Measurements from ENCODE around the gene APBB1. TPM values are rescaled to one million over a fixed set of nuclear protein-coding genes. Genes with fewer than 3 reads are reported as not detected.

APBB1 gene
- total RNA-seq, 1 donor from 2014 or later: 57.7 TPM

- no peak overlapping the region for H3K4me3 Mint-ChIP-seq (ENCODE audit: unreplicated experiment)
- no peak for TF ChIP-seq CTCF (IDR thresholded peaks at IDR 0.05)
- peaks cover 20% of the 10 kb centered on the region for H3K36me3 Mint-ChIP-seq (ENCODE audit: unreplicated experiment)
- no peak for DNase-seq (ENCODE audit: extremely low spot score, unreplicated experiment)
- no peaks in the 10 kb centered on the region for H3K4me1 Mint-ChIP-seq (ENCODE audit: unreplicated experiment)
- no peak overlapping the region for H3K27ac Mint-ChIP-seq (ENCODE audit: unreplicated experiment)
- no peaks in the 10 kb centered on the region for H3K9me3 Mint-ChIP-seq (ENCODE audit: unreplicated experiment)
- no peaks in the 10 kb centered on the region for H3K27me3 Mint-ChIP-seq (ENCODE audit: unreplicated experiment)
Measured at GRCh38 chr11:6404342-6405051, 14.4 kb downstream of the APBB1 start.

- Mint-ChIP-seq H3K27ac (ENCODE audit: unreplicated experiment) (no peak overlapping the region), H3K27me3 (ENCODE audit: unreplicated experiment) (no peaks in the 10 kb centered on the region), H3K36me3 (ENCODE audit: unreplicated experiment) (peaks cover 23% of the 10 kb centered on the region), H3K9me3 (ENCODE audit: unreplicated experiment) (no peaks in the 10 kb centered on the region), H3K4me1 (ENCODE audit: unreplicated experiment) (no peaks in the 10 kb centered on the region), H3K4me3 (ENCODE audit: unreplicated experiment) (no peak overlapping the region)
- no peak for TF ChIP-seq CTCF (IDR thresholded peaks at IDR 0.05)
- DNase-seq (ENCODE audit: extremely low spot score, unreplicated experiment): no peak
Measured at GRCh38 chr11:6403539-6403938, 15.4 kb downstream of the APBB1 start.

- Mint-ChIP-seq H3K27ac (ENCODE audit: unreplicated experiment) (no peak overlapping the region), H3K36me3 (ENCODE audit: unreplicated experiment) (peaks cover 27% of the 10 kb centered on the region), H3K9me3 (ENCODE audit: unreplicated experiment) (no peaks in the 10 kb centered on the region), H3K4me3 (ENCODE audit: unreplicated experiment) (no peak overlapping the region), H3K4me1 (ENCODE audit: unreplicated experiment) (no peaks in the 10 kb centered on the region), H3K27me3 (ENCODE audit: unreplicated experiment) (no peaks in the 10 kb centered on the region)
- no peak for DNase-seq (ENCODE audit: extremely low spot score, unreplicated experiment)
- no peak for TF ChIP-seq CTCF (IDR thresholded peaks at IDR 0.05)
Measured at GRCh38 chr11:6402561-6402981, 16.3 kb downstream of the APBB1 start.

- Mint-ChIP-seq H3K4me1 (ENCODE audit: unreplicated experiment) (no peaks in the 10 kb centered on the region), H3K9me3 (ENCODE audit: unreplicated experiment) (no peaks in the 10 kb centered on the region), H3K27ac (ENCODE audit: unreplicated experiment) (no peak overlapping the region), H3K36me3 (ENCODE audit: unreplicated experiment) (peaks cover 27% of the 10 kb centered on the region), H3K27me3 (ENCODE audit: unreplicated experiment) (no peaks in the 10 kb centered on the region), H3K4me3 (ENCODE audit: unreplicated experiment) (no peak overlapping the region)
- DNase-seq (ENCODE audit: extremely low spot score, unreplicated experiment): no peak
- no peak for TF ChIP-seq CTCF (IDR thresholded peaks at IDR 0.05)
Measured at GRCh38 chr11:6402061-6402470, 16.8 kb downstream of the APBB1 start.

- no peak for TF ChIP-seq CTCF (IDR thresholded peaks at IDR 0.05)
- no peaks in the 10 kb centered on the region for H3K4me1 Mint-ChIP-seq (ENCODE audit: unreplicated experiment)
- no peaks in the 10 kb centered on the region for H3K27me3 Mint-ChIP-seq (ENCODE audit: unreplicated experiment)
- H3K36me3 Mint-ChIP-seq (ENCODE audit: unreplicated experiment): peaks cover 27% of the 10 kb centered on the region
- no peak for DNase-seq (ENCODE audit: extremely low spot score, unreplicated experiment)
- H3K4me3 Mint-ChIP-seq (ENCODE audit: unreplicated experiment): no peak overlapping the region
- H3K27ac Mint-ChIP-seq (ENCODE audit: unreplicated experiment): no peak overlapping the region
- H3K9me3 Mint-ChIP-seq (ENCODE audit: unreplicated experiment): no peaks in the 10 kb centered on the region
Measured at GRCh38 chr11:6401464-6401863, 17.4 kb downstream of the APBB1 start.

Data from osteocyte (in vitro differentiated cells).